Kidney (tissue), 14 donors: Measurements from ENCODE around the gene ABI3. TPM values are rescaled to one million over a fixed set of nuclear protein-coding genes. Genes with fewer than 3 reads are reported as not detected.

Experiments used
- DNase-seq, 5 donors: peaks; one replicate each; pipeline ENCODE4 v3.0.0-alpha.2; 2013 to 2020
- FAIRE-seq: peaks from 2 replicates; lab custom pipeline; 2012; peaks lifted over from hg19 to GRCh38; lab: Jason Lieb, UNC
- H3K27ac ChIP-seq, 2 donors: one replicate each; pipeline ENCODE4 v1.7.0; 2013; ENCODE audit warnings: low read depth in 2 of 2, low read length in 2 of 2, inconsistent platforms in 1 of 2
- H3K27me3 ChIP-seq: one replicate; pipeline ENCODE4 v1.7.1; 2013; ENCODE audit warnings: low read length, inconsistent platforms; ENCODE audit not compliant: control insufficient read depth, insufficient read depth
- H3K36me3 ChIP-seq, 3 donors: one replicate each; pipeline versions ENCODE4 v1.7.0 to v1.7.1; 2013; ENCODE audit warnings: low read length in 3 of 3, control low read depth in 1 of 3, inconsistent platforms in 1 of 3; ENCODE audit not compliant: insufficient read depth in 3 of 3, control insufficient read depth in 2 of 3
- H3K4me1 ChIP-seq, 3 donors: one replicate each; pipeline versions ENCODE4 v1.7.0 to v1.7.1; 2013; ENCODE audit warnings: low read length in 3 of 3, inconsistent platforms in 1 of 3, low read depth in 1 of 3; ENCODE audit not compliant: control insufficient read depth in 2 of 3, insufficient read depth in 2 of 3
- H3K4me3 ChIP-seq, 3 donors: one replicate each; pipeline versions ENCODE4 v1.7.0 to v1.8.1; 2013; ENCODE audit warnings: low read length in 3 of 3, control low read depth in 1 of 3, inconsistent platforms in 1 of 3
- H3K9ac ChIP-seq, 3 donors: one replicate each; pipeline versions ENCODE4 v1.7.0 to v1.7.1; 2013; ENCODE audit warnings: low read length in 3 of 3, control low read depth in 1 of 3, inconsistent platforms in 1 of 3
- H3K9me3 ChIP-seq, 3 donors: one replicate each; pipeline versions ENCODE4 v1.7.0 to v1.7.1; 2013; ENCODE audit warnings: low read length in 3 of 3, control low read depth in 1 of 3, inconsistent platforms in 1 of 3; ENCODE audit not compliant: control insufficient read depth in 2 of 3, insufficient read depth in 1 of 3
- CTCF ChIP-seq: IDR thresholded peaks from 3 replicates; pipeline ENCODE4 v1.5.1; 2012; ENCODE audit warnings: mild to moderate bottlenecking, moderate library complexity, borderline replicate concordance; ENCODE audit not compliant: insufficient read depth; ENCODE audit errors: extremely low read depth
- intact Hi-C: fragments of 100-400 bp; cut with DNase I; formaldehyde crosslinking; loops from one replicate; pipeline ENCODE4 v1.11.1; 2022
- polyA plus RNA-seq: library from polyadenylated mRNA; stranded (reverse); fragments of 350-450 nt; fragmentation: Illumina TruSeq; extraction: RNeasy Lipid Tissue Mini Kit (QIAGEN cat#74804); gene quantifications from one replicate; pipeline ENCODE4 v1.2.3, GENCODE V29; 2014; ENCODE audit warnings: low read depth, low replicate concordance; ENCODE audit not compliant: insufficient read depth
- total RNA-seq: library from RNA; stranded (reverse); fragmentation: NEBNext Ultra II Directional; extraction: Animal tissue kit (Norgen Biotek cat#: 25700); gene quantifications from one replicate; pipeline ENCODE4 v1.2.1, GENCODE V29; 2021
- donor health status: control.
- donor health status: control.
- donor health status: control.
- donor health status: control.
- donor health status: control.
- donor health status: DM: yes; HTN: yes; CAD: no.
- donor health status: Normal renal cell carcinoma (clear cell type).

The ABI3 gene
- total and polyA plus RNA-seq, 2 donors from 2014 or later: 17.1 to 18.3 TPM

- TF ChIP-seq CTCF: no peak
- FAIRE-seq (no peak), DNase-seq (no peak)
- intact Hi-C loops: no loop called here
- H3K4me1 ChIP-seq: peaks cover 2 to 16% (median 3%) of the 10 kb centered on the region in 3 donors
- no peak overlapping the region for H3K4me3 ChIP-seq
- H3K36me3 ChIP-seq: no peaks in the 10 kb centered on the region
- no peaks in the 10 kb centered on the region for H3K9me3 ChIP-seq
- no peak overlapping the region for H3K9ac ChIP-seq
- peak overlapping the region in 1 of 2 donors; percentile 51 for H3K27ac ChIP-seq
- H3K27me3 ChIP-seq: no peaks in the 10 kb centered on the region
Measured at GRCh38 chr17:49214676-49215360, 4.3 kb downstream of the ABI3 start.

- no peaks in the 10 kb centered on the region for H3K27me3 ChIP-seq
- H3K9me3 ChIP-seq: no peaks in the 10 kb centered on the region
- H3K27ac ChIP-seq: peak overlapping the region; percentile 30 to 43
- H3K36me3 ChIP-seq: no peaks in the 10 kb centered on the region
- no peak for TF ChIP-seq CTCF
- no peak overlapping the region for H3K9ac ChIP-seq
- FAIRE-seq: no peak
- intact Hi-C loops: no loop called here
- no peak overlapping the region for H3K4me3 ChIP-seq
- DNase-seq: no peak
- peaks cover 0 to 14% (median 0%) of the 10 kb centered on the region in 3 donors for H3K4me1 ChIP-seq
Measured at GRCh38 chr17:49216482-49216881, 6.0 kb downstream of the ABI3 start.

- peak in 2 of 5 donors; percentile 50 to 74 for DNase-seq
- no peak for TF ChIP-seq CTCF
- no peaks in the 10 kb centered on the region for H3K9me3 ChIP-seq
- H3K36me3 ChIP-seq: no peaks in the 10 kb centered on the region
- no peak for FAIRE-seq
- H3K9ac ChIP-seq: no peak overlapping the region
- no peaks in the 10 kb centered on the region for H3K27me3 ChIP-seq
- peaks cover 0 to 14% (median 0%) of the 10 kb centered on the region in 3 donors for H3K4me1 ChIP-seq
- no peak overlapping the region for H3K27ac ChIP-seq
- intact Hi-C loops: no loop called here
- H3K4me3 ChIP-seq: no peak overlapping the region
Measured at GRCh38 chr17:49216953-49217650, 6.6 kb downstream of the ABI3 start.
